ENCODE data around the gene IFI30.

Gene IFI30

DNA sequence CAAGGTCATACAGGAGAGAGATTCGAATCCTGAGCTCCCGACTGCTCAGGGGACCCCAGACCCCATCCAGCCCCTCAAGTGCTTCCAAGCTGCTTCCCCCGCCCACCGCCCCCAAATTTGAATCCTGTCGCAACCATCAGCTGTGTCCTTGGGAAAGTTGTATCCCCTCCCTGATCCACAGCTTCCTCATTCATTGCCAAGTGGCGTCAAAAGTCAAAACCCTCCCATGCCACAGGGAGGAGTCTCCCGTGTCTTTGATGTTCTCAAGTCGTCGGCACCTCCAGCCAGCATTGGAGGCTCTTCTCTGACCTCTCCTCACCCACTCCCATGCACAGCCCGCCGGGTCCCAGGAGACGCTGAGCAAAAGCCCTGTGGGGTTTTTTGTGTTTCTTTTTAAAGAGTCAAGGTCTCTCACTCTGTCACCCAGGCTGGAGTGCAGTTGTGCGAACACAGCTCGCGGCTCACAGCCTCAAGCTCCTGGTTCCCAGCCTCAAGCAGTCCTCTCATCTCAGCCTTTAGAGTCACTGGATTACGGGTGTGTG is 2.8 kb upstream of the IFI30 start:
- DNase-seq (ENCODE audit: extremely low read depth in 1 of 2, low read depth in 1 of 2), result no peak

DNA sequence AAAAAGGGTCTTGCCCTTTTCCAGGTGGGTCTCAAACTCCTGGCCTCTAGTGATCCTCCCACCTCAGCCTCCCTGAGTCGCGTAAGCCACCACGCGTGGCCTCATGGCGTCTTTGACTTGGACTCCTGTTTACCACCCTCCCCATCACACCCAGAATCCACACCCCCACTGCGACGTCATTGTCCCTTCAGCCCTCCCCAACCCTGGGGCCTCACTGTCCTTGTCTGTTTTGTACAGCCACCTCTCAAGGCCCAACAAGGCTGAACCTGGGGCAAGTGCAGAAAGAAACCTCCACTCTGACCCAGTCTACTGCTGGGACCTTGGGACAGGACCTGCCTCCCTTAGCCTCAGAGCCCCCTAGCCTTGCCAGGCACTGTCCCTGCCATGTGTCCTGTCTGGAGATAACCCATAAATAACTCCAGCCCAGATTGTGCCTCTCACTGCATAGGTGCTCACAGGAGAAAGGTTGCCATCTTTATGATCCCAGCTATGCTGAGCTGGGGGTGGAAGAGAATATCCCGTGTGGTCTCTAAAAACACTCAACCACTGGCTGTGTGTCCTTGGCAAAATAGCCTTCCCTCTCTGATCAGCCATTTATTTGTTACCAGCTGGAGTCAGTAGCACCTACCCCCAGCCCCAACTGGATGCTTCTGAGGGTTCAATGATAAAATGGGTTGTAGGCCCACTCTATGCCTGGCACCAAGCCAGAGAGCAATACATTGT is 1.8 kb upstream of the IFI30 start:
- no peak for DNase-seq (ENCODE audit: extremely low read depth in 1 of 2, low read depth in 1 of 2)

DNA sequence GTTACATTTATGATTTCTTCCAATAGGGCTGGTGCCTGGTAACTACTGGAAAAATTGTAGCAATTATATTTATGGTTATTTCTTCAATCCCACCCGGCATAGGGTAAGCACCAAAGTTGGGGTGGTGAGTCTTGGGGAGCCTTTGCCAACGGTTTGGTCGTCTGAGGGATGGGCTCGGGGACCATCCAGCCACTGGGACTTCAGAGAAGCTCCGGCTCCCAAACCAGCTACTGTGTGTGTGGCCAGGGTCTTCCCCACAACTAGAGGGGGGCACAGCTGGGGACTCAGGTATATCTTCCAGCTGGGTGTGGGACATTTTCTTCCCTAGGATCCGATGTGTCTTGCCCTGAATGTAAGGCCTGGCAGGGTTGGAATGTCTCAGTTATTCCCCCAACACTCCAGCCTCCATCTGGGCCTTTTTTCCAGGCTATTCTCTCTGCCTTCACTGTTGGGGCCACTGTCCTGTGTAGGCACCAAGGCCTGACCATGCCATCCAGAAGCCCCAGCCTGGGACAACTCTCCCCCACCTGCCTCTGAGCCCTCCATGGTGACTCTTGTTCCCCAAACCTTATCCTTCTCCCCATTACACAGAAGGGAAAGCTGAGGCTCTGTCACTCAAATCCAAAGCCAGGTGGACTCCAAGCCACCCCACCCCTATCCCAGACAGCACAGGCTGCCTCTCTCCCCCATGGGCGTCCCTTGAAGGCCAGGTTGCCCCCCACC is 1.1 kb upstream of the IFI30 start:
- DNase-seq (ENCODE audit: extremely low read depth in 1 of 2, low read depth in 1 of 2), result no peak

DNA sequence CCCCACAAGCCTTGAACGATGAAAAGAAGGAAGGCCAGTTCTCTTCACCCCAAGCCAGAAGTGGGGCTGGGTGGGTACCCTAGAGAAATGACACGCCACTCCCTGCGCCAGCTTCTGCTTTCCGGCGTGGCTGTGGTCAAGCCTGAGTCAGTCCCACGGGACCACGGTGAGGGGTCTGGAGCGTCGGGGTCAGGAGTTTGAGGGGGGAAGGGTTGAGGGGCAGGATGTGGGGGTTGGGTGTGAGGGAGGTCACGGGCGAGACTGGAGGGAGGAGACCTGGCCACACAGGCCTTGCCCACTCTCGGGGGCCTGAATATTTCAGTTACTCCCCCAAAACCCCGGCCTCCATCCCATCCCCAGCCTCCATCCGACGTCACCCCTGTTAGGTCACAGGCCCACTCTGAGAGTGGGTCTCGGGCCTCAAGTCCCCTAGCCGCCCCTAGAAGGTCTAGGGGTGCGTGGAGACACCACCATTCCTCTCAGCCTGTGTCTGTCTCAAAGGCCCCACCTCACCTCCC is 500 bp upstream of the IFI30 start:
- no peak for DNase-seq (ENCODE audit: extremely low read depth in 1 of 2, low read depth in 1 of 2)

DNA sequence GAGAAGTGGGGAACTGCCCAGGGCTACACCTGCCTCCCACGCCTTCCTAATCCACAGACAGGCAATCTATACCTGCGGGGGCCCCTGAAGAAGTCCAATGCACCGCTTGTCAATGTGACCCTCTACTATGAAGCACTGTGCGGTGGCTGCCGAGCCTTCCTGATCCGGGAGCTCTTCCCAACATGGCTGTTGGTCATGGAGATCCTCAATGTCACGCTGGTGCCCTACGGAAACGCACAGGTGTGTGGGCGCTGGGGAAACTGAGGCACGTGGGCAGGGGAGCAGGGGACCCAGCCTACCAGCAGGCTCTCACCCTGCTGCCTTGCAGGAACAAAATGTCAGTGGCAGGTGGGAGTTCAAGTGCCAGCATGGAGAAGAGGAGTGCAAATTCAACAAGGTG is 1.4 kb downstream of the IFI30 start:
- no peak for DNase-seq (ENCODE audit: extremely low read depth in 1 of 2, low read depth in 1 of 2)

DNA sequence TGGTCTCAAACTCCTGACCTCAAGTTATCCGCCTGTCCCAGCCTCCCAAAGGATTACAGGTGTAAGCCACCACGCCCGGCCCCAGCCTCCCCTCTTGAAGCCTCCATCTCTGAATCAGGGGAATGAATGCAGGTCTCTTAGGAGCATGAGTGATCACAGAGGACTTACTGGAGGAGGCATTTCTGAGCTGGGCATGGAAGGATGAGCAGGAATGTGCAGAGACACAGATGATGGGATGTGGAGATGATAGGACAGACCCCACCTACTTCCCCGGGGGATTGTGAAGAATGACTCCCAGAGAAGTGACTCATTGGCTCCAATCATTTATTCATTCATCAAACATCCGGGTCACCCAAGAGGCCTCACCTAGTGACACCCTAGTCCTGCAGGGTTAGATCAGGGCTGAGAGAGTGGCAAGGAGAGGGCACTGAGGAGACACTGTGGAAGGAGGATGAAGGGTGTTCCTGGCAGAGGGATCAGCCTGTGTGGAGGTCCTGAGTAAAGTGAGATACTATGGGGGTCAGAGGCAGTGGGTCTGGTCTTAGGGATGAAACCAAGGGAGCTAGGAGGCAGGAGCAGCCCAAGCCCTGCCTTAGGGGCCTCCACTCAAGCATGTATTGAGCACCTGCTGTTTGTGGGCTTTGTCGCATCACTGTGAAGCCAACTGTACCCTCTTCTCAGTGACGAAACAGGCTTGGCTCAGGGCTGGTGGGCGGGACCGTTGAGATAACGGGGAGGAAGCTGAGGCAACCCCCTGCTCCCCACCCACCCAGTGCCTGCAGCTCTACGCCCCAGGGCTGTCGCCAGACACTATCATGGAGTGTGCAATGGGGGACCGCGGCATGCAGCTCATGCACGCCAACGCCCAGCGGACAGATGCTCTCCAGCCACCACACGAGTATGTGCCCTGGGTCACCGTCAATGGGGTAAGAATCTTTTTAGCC is 3.0 kb downstream of the IFI30 start:
- DNase-seq (ENCODE audit: extremely low read depth in 1 of 2, low read depth in 1 of 2), result no peak

DNA sequence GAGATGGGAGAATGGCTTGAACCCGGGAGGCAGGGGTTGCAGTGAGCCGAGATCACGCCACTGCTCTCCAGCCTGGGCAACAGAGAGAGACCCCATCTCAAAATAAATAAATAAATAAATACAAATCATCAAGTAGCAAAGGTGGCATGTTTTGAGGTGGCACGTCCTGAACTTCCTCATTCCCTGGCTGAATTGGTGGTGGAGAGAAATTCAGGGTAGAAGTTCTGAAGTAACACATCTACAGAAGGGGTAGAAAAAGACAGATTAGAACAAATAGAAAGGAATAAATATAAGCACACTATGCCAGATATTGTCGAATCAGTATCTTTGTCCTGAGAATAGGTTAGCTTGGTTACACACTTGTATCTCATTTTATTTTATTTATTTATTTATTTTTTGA is 6.3 kb downstream of the IFI30 start:
- DNase-seq (ENCODE audit: extremely low read depth in 1 of 2, low read depth in 1 of 2), result no peak

DNA sequence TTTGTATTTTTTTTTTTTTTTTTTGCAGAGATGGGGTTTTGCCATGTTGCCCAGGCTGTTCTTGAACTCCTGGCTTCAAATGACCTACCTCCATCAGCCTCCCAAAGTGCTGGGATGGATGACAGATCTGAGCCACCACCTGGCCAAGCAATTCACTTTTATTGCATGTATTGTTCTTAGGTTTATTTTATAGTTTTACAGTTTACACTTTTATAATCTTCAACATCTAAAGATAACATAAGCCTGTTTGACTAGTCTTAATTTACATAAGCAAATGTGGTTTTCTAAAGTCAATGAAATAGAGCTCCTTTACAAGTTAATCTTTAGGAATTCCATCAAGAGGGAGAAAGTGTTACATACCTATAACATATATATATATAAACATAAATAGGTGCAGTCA is 9.9 kb downstream of the IFI30 start:
- no peak for DNase-seq (ENCODE audit: extremely low read depth in 1 of 2, low read depth in 1 of 2)

DNA sequence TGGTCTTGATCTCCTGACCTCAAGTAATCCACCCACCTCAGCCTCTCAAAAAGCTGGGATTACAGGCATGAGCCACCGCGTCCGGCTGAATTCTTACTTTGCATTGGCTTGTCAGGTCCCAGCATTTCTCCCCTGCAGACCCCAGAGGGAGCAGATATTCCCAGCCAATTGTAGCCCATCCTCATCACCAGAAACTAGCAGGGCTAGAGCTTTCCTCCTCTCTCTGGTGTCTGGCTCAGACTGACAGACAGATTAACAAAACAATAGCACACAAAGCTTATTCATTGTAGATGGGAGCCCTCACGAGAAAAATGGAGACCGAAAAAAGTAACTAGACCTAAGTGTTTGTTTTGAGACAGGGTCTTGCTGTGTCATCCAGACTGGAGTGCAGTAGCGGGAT is 11.9 kb downstream of the IFI30 start:
- DNase-seq (ENCODE audit: extremely low read depth in 1 of 2, low read depth in 1 of 2), result no peak

DNA sequence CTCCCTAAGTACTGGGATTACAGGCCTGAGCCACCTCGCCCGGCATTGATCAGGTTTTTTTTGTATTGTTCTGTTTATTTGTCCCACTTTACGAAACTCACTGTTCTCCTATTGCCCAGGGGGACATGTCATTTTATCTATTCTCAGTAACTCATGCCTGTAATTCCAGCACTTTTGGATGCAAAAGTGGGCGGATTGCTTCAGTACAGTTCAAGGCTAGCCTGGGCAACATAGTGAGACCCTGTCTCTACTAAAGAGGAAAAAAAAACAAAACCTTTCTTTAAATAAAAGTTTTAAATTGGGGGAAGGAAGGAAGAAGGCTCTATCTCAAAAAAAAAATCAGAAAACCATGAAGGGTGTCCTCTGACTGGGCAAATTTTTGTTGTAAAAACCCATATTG is 16.7 kb downstream of the IFI30 start:
- no peak for DNase-seq (ENCODE audit: extremely low read depth in 1 of 2, low read depth in 1 of 2)

DNA sequence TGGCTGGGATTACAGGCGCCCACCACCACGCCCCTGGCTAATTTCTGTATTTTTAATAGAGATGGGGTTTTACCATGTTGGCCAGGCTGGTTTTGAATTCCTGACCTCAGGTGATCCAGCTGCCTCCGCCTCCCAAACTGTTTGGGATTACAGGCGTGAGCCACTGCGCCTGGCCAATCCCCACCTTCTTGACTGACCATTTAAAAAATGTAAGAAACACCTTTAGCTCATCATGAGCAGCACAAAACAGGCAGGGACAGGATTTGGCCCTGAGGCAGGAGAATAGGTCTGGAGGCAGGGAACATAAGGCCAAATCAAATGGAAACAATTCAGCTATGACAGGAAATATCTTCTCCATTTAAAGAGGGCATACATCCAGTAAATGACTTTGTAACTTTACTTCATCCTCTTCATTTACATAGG is 18.0 kb downstream of the IFI30 start:
- no peak for DNase-seq (ENCODE audit: extremely low read depth in 1 of 2, low read depth in 1 of 2)

DNA sequence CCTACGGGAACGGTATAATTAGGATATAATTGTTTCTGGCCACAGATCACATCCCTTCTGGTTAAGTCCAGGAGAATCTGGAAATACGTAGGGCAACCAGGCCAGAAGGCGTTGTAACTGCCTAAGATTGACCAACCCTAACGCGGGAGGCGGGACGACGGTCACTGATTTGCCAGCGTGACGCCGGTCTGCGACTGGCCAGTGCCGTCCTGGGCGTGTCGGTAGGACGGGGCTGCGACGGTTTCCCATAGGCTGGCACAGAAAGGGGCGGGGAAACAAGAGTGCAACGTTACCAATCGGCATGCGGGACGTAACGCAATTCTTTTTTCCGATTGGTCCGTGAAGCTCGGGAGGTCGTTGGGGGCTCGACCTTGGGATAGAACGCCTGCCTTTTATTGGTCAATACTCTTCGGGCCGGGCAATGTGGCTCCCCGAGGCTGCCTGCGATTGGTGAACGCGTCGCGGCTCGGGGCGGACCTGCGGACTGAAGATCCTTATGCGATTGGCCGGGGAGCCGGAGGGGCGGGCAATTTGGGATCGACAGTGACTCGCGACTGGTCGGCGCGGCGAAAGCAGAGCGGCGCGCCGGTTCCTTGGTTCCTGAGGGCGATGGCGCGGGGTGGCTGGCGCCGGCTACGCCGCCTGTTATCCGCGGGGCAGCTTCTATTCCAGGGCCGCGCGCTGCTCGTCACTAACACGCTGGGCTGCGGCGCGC is 19.2 kb downstream of the IFI30 start, which contains the start of gene MPV17L2:
TSS of gene MPV17L2 (plus strand) at position 546 of the 715 bp plus-strand sequence. CDS start at position 610, 64 bp downstream.
- peak; percentile 97 to 99 for DNase-seq (ENCODE audit: extremely low read depth in 1 of 2, low read depth in 1 of 2)

DNA sequence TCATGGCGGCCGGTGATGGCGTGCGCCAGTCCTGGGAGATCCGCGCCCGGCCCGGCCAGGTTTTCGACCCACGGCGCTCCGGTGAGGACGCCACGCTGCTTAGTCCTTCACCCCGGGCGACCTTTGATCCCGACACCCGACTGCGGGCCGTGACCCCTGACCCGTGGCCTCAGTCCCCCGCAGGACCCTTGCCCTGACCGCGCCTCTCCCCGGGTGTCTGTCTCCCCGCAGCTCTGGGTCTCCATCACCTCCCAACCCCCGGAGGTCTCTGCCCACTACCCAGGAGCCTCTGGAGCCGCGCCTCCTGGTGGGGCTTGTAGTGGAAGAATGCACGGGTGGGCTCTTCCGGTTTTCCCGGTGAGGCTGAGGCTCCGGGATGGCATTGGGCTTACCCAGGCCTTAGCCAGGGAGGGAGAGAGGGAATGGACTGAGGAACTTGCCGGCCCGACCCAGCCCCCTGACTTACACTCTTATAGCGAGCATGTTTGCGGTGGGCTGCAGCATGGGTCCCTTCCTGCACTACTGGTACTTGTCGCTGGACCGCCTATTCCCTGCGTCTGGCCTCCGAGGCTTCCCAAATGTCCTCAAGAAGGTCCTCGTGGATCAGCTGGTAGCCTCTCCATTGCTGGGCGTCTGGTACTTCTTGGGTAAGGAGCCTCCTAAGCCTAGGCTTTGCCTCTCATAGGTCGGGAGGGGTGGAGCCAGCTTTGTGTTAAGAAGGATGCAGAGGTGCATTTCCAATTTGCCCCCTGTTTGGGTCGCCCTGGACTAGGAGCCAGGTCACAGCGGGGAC is 20.0 kb downstream of the IFI30 start:
- no peak for DNase-seq (ENCODE audit: extremely low read depth in 1 of 2, low read depth in 1 of 2)

DNA sequence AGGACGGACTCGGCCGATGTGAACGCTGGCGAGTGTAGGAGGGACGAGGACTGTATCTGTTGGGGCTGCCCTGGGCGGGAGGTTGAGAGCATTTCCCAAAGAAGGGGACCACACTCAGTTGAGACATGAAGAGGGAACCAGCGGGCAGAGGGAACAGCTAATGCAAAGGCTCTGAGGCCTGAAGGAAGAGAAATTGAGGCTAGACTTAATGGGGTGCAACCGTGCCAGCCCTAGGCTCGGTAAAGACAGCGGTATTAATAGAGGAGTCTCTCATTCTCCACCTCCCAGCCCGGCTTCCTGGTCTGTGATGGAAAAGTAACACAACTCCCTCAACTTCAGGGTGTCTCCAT is 20.5 kb downstream of the IFI30 start:
- no peak for DNase-seq (ENCODE audit: extremely low read depth in 1 of 2, low read depth in 1 of 2)

DNA sequence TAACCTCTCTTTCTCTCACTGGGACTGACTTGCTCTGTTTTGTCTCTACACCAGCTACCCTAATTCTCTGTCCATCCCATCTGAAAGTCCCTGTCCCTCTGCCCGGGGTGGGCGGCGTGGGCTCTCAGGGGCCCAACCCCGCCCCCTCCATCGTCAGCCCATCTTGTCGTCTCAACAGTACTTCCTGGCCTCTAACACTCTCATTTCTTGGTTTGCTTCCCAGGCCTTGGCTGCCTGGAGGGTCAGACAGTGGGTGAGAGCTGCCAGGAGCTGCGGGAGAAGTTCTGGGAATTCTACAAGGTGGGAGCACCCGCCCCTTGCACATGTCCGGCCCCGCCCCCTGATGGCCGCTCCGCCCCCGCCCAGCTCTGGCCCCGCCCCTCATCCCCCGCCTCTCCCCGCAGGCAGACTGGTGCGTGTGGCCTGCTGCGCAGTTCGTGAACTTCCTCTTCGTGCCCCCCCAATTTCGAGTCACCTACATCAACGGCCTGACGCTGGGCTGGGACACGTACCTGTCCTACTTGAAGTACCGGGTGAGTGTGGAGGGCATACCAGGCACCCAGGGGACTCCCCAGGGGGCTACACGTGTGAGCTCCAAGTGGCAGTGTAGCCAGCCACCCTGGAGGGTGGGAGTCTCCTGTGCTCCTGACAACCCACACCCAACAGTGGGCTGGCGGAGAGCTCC is 21.1 kb downstream of the IFI30 start:
- no peak for DNase-seq (ENCODE audit: extremely low read depth in 1 of 2, low read depth in 1 of 2)

DNA sequence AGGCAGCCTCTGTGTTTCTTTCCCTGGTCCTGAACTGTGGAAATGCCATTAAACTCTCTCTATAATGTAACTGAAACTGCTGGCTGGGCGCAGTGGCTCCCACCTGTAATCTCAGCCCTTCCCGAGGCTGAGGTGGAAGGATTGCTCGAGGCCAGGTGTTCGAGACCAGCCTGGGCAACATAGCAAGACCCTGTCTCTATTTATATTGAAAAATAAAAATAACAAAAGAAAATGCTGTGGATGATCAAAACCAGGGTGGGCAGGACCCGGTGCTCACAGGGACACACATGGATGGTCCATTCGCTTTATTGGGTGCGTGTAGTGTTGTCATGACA is 22.9 kb downstream of the IFI30 start:
- no peak for DNase-seq (ENCODE audit: extremely low read depth in 1 of 2, low read depth in 1 of 2)

DNA sequence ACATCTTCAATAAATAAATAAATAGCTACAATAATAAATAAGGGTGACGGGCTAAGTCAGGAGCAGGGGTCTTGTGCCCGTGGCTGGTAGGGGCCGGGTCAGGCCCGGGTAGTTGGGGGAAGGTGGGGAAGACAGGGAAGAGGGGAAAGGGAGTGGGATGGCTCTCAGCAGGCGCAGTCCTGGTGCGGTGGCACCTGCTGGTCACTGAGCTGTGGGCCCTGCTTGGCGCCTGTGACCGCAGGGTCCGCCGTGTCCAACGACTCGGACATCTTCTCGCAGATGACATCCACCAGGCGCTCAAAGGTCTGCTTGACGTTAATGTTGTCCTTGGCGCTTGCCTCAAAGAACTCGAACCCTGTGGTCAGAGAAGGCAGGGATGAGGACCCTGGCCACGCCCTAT is 23.7 kb downstream of the IFI30 start:
- DNase-seq (ENCODE audit: extremely low read depth in 1 of 2, low read depth in 1 of 2), result no peak

DNA sequence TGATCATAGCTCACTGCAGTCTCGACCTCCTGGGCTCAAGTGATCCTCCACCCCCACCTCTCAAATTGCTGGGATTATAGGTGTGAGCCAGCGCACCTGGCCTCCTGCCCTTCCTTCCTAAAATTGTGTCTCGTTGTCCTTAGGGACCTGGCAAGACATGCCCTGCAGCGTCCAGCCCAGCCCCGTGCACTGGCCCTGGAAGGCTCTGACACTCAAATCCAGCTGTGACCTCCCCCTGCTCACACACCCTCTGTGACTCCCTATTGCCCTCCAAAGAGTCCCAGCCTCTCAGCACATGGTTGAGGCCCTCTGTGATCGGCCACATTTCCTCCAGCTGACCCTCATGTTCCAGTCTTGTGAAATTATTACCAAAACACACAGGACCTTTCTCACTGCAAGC is 24.3 kb downstream of the IFI30 start:
- DNase-seq (ENCODE audit: extremely low read depth in 1 of 2, low read depth in 1 of 2), result no peak

DNA sequence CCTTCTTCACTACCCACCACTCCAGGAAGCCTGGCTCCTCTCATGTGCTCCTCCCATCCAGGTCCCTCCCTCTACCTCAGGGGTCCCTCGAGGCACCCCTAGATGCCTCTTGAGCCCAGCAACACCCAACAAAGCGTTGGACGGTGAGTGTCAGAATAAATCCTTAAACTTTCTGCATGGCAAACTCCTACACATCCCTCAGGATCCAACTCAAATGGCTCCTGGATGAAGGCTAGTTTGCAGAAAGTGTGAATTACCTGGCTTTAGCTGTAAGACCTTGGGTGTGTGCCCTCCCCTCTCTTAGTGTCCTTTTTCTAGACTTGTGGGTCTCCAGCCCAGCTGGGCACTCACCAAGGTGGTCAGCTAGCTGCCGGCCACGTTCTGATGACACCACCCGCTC is 24.8 kb downstream of the IFI30 start:
- DNase-seq (ENCODE audit: extremely low read depth in 1 of 2, low read depth in 1 of 2), result no peak

Data from stimulated activated CD8-positive, alpha-beta memory T cell treated with anti-CD3 and anti-CD28 coated beads, Interleukin-7, amount 100 ng/mL, for 48 hours (primary cell).